ENCODE measurements around the gene TNK2.

- TF ChIP-seq, protein P1, sequence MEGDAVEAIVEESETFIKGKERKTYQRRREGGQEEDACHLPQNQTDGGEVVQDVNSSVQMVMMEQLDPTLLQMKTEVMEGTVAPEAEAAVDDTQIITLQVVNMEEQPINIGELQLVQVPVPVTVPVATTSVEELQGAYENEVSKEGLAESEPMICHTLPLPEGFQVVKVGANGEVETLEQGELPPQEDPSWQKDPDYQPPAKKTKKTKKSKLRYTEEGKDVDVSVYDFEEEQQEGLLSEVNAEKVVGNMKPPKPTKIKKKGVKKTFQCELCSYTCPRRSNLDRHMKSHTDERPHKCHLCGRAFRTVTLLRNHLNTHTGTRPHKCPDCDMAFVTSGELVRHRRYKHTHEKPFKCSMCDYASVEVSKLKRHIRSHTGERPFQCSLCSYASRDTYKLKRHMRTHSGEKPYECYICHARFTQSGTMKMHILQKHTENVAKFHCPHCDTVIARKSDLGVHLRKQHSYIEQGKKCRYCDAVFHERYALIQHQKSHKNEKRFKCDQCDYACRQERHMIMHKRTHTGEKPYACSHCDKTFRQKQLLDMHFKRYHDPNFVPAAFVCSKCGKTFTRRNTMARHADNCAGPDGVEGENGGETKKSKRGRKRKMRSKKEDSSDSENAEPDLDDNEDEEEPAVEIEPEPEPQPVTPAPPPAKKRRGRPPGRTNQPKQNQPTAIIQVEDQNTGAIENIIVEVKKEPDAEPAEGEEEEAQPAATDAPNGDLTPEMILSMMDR (conservative IDR thresholded peaks at IDR 0.05; ENCODE audit: low read length) = no peak
- TF ChIP-seq EZH2phosphoT487 (IDR thresholded peaks at IDR 0.05; ENCODE audit: borderline replicate concordance, low read depth, low read length) = no peak
Observed at GRCh38 chr3:195838714-195839113, 69.6 kb downstream of the TNK2 start.

All from OCI-LY7 (cell line).